GM10248 (cell line): Measurements from ENCODE around the gene AEN.

Source experiments
- CTCF ChIA-PET: fragments of 300-600 bp; sonication (Branson Sonifier 250); formaldehyde crosslinking; extraction: SDS; loops from one replicate; lab custom pipeline; 2021; ENCODE audit warnings: antibody characterized with exemption; lab: Yijun Ruan, JAX
- POLR2A ChIA-PET: fragments of 350-650 bp; sonication (Branson Sonifier 250); formaldehyde crosslinking; extraction: SDS; loops from one replicate; lab custom pipeline; 2020; ENCODE audit warnings: antibody characterized with exemption; lab: Yijun Ruan, JAX
- DNase-seq: peaks from one replicate; pipeline ENCODE4 v3.0.0; 2012; ENCODE audit errors: extremely low spot score
- TF ChIP-seq, protein P1 (sequence below): IDR thresholded peaks from 2 replicates; pipeline ENCODE4 v1.5.1; 2012; ENCODE audit warnings: mild to moderate bottlenecking, low read depth; ENCODE audit errors: extremely low read depth, missing control alignments, control extremely low read depth

AEN gene

DNA sequence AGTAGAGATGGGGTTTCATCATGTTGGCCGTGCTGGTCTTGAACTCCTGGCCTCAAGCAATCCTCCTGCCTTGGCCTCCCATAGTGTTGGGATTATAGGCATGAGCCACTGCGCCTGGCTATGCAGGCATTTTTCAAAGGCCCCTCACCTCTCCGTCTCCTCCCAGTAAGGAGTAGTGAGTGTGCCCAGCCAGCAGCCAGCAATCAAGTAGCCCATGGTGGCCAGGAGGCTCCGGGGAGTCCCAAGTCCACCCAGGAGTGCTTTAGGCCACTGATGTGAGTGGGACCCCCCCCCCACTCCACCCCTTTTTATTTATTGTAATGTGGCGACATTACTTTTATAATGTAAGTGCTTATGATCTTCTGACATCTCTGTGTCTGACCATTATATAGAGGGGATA lies 25.8 kb downstream of the AEN start:
- ChIA-PET CTCF (interaction anchor here (1.0 to 3.5 kb wide), 3 partner anchors 8 to 11 kb away, joined by 4 to 21 read pairs (median 6); partner anchors contain the start of gene ISG20), POLR2A (no interaction called here)
- TF ChIP-seq, protein P1, sequence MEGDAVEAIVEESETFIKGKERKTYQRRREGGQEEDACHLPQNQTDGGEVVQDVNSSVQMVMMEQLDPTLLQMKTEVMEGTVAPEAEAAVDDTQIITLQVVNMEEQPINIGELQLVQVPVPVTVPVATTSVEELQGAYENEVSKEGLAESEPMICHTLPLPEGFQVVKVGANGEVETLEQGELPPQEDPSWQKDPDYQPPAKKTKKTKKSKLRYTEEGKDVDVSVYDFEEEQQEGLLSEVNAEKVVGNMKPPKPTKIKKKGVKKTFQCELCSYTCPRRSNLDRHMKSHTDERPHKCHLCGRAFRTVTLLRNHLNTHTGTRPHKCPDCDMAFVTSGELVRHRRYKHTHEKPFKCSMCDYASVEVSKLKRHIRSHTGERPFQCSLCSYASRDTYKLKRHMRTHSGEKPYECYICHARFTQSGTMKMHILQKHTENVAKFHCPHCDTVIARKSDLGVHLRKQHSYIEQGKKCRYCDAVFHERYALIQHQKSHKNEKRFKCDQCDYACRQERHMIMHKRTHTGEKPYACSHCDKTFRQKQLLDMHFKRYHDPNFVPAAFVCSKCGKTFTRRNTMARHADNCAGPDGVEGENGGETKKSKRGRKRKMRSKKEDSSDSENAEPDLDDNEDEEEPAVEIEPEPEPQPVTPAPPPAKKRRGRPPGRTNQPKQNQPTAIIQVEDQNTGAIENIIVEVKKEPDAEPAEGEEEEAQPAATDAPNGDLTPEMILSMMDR: no peak
- DNase-seq: no peak

DNA sequence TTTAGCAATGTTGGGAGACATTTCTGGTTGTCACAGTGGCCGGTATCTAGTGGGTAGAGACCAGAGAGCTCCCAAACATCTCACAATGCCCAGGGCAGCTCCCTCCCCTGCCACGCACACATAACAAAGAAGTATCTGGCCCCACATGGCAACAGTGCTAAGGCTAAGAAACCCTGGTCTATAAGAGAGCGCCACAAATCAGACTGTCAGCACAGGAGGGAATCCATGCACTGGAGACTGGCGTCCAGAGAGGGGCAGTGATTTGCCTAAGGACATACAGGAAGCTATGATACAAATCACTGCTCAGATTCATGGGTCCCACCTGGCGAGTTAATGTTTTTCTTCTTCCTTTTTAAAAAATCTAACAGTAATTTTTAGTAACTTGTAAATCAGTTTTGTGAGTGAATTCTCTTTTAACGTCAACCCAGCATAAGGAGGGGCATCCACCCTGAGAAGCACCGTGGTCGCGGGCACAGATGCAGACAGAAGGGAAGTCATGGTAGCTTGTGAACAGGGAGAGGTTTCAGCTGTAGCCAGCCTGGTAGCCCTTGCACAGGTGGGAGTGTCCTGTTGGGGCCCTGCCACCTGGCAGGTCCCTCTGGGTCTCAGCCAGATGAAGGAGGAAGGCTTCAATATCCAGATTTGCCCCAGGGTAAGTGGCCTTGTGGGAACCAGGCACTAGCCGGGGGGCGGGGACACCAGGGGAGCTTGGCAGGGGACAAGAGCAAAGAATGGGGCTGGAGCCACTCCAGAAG lies 26.4 kb downstream of the AEN start:
- ChIA-PET POLR2A (no interaction called here), CTCF (interaction anchor here (1.0 to 3.5 kb wide), 3 partner anchors 8 to 11 kb away, joined by 4 to 21 read pairs (median 6); partner anchors contain the start of gene ISG20)
- no peak for DNase-seq

DNA sequence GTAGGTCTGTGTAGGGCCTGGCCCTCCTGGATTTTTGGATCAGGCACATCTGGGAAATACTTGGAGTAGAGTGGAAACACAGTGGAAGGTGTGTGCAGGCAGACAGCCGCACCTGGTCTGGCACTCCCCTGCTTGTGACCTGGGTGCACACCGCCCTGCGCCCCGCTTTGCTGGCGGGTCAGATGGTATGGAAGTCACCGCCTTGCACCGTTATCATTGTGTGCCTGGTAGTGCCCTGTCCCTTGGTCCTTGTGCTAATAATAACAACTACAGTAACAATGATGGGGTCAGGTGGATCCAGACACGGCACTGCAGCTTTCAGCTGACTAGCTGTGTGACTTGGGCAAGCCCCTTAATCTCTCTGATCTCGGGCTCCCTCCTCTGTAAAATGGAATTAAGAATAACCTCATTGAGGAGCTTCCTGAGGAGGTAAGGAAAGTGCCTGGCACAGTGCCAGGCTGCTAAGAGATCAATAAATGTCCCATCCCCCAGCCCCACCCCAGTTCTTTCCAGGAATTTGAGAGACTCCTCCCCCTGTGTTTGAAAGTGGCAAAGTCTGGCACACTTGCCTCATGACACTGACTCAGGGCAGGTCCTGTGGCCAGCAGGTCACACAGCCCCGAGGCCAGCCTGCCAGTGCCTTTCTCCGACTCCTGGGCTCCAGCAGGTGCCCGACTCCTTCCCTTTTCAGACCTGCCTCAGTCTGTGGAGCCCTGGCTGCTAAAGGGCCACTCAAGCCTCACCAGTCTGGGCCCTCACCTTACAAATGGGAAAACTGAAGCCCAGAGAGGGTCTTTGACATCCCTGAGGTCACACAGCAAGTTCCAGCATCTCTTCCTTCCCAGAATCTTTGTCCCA lies 27.4 kb downstream of the AEN start:
- no peak for DNase-seq
- ChIA-PET POLR2A (interaction anchor here (0.6 kb wide), 1 partner anchor 210 kb away, joined by 3 read pairs; no protein-coding TSS in a partner anchor), CTCF (no interaction called here)
- TF ChIP-seq, protein P1: no peak

More for the DNA sequence above, 26.4 kb downstream of the AEN start:
- TF ChIP-seq, protein P1: no peak

DNA sequence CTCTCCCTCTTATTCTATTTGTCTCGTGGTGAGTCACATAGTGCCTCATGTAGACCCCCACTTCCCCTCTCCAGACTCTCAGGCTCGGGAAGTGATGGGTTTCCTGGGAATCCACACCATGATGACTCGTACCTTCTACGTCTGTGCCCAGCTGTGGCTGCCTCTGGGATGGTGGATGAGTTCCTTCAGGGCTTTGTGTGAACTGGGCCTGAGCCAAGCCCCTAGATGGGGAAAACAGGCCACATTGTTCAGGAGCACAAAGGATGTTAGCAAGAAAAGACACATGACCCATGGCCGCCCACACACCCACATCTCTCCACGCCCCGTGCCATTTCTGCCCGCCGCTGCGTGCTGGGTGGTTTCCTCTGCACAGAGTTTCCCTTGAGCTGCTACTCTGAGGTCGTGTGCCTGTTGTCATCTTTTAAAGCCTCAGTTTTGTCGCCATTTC lies 28.2 kb downstream of the AEN start:
- ChIA-PET POLR2A (interaction anchor here (0.8 kb wide), 1 partner anchor 11 kb away, joined by 3 read pairs; the partner anchor contains the start of gene ISG20), CTCF (interaction anchor here (1.1 to 1.3 kb wide), 2 partner anchors 11 to 52 kb away, joined by 3 to 5 read pairs; partner anchors contain the start of gene ISG20)
- TF ChIP-seq, protein P1: no peak
- DNase-seq: peak; percentile 71

DNA sequence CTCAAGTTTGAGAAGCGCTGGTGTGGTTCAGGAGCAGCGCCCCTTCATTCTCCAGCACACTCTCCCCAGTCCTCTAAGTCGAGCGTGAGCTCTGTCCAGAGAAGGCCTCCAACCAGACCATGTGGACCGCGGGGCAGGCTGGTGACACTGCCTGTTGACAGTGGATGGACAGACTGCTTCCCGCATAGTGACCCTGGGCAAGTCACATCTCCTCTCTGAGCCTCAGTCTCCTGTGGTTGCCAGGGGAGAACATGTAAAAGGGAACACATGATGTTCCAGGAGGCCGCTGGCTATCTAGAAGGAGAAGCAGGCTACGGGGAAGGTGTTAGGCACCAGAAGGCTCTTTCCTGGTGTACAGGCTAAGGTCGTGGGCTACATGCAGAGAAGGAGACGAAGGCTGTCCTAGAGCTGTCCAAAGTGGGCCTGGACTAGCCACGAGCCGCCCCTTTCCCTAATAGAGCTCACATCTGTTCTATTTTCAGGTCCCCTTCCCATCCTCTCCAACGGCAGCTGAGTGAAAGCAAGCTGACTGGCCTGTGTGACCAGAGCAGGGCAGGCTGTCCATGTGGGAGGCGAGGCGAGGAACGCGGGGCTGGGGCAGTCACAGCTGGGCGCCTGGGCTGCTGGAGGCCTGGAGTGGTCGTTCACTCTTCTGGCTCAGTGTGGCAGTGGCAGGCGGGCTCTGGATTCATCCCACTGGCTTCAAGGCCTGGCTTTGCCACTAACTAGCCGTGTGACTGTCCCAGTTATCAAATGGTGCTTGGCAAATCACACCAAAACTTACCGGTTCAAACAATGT lies 28.8 kb downstream of the AEN start:
- ChIA-PET CTCF (interaction anchor here (1.1 to 1.3 kb wide), 2 partner anchors 11 to 51 kb away, joined by 3 to 5 read pairs; partner anchors contain the start of gene ISG20), POLR2A (interaction anchor here (0.8 kb wide), 1 partner anchor 11 kb away, joined by 3 read pairs; the partner anchor contains the start of gene ISG20)
- TF ChIP-seq, protein P1: no peak
- DNase-seq: no peak

DNA sequence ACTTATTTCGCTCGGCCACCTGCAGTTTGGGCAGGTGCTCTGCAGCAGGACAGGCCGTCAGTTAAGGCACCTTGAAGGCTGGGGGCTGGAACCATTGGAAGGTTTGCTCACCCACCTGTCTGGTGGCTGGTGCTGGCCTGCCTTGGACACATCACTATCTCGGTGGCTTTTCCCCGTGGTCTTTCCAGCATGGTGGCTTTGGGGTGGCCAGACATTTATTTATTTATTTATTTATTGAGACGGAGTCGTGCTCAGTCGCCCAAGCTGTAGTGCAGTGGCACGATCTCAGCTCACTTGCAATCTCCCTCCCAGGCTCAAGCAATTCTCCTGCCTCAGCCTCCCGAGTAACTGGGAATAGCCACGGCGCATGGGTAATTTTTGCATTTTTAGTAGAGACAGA lies 29.4 kb downstream of the AEN start:
- TF ChIP-seq, protein P1: no peak
- ChIA-PET POLR2A (no interaction called here), CTCF (interaction anchor here (1.3 kb wide), 1 partner anchor 12 kb away, joined by 5 read pairs; the partner anchor contains the start of gene ISG20)

More for the DNA sequence above, 29.4 kb downstream of the AEN start:
- DNase-seq: no peak
